NCI-H146 treated with DMSO at 0.1 percent for 48 hours (cell line): Measurements from ENCODE around the gene GPLD1.

Source experiments
- DNase-seq: peaks from one replicate; lab custom pipeline; 2025; ENCODE audit not compliant: unreplicated experiment; lab: John Stamatoyannopoulos, UW

GPLD1 gene

GRCh38 chr6:24501914-24502313 lies 12.5 kb upstream of the GPLD1 start:
- no peak for DNase-seq

- DNase-seq, result no peak
Observed at GRCh38 chr6:24501374-24501773, 12.0 kb upstream of the GPLD1 start.

- DNase-seq, result no peak
Observed at GRCh38 chr6:24500683-24501082, 11.3 kb upstream of the GPLD1 start.

GRCh38 chr6:24497254-24497970 lies 8.0 kb upstream of the GPLD1 start:
- DNase-seq, result no peak

DNA sequence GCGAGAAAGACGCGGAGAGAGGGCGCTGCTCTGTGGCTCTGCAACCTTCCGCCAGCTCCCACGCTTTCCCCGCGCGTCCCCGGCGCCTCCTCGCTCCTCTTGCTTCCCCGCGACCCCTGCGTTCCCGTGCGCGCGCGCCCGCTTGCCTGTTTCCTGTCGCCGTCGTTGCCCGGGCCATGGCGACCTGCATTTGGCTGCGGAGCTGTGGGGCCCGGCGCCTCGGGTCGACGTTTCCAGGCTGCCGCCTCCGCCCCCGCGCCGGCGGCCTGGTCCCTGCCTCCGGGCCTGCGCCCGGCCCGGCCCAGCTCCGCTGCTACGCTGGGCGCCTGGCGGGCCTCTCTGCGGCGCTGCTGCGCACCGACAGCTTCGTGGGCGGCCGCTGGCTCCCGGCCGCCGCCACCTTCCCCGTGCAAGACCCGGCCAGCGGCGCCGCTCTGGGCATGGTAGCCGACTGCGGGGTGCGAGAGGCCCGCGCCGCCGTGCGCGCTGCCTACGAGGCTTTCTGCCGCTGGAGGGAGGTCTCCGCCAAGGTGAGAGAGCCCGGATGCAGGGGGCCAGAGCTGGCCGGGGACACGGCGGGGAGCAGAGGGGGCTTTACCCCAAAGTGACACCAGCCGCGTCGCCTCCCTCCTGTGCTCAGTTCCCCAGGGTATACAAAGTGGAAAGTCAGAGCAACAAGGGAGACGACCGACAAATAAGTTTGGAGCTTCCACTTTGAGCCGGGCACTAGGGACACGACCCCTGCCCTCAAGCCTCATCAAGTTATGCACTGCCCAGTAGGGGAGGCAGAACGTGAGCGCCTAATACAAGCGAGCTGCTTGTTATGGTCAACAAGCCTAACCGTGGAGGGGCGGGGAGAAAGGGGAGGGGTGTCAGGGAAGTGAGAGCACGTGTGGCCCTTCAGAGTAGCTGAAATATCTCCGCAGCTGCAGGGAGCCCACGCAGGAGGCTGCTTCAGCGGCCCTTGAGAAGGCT lies 5.7 kb upstream of the GPLD1 start, which contains the start of gene ALDH5A1:
ALDH5A1 (plus strand) TSS at position 149 of the 975 bp plus-strand sequence; CDS start at position 177, 28 bp downstream.
- peak; percentile 53 for DNase-seq

GRCh38 chr6:24493945-24494820 lies 4.8 kb upstream of the GPLD1 start:
- DNase-seq, result no peak

DNA sequence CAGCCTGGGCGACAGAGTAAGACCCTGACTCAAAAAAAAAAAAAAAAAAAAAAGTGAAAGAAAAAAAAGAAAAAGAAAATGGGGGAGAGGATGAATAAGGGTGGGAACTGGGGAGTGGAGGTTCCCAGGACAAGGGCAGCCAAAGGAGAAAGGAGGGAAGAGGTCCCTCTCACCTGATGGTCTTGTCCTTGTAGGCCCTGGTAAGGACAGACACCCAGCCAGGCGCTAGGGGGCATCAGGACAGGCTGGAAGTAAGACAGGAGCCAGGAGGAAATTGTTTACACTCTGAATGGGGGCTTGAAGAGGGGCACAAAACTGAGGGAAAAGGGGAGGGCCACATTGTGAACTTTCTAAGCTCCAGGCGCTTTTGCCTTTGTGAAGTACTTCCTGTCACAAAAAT lies 3.1 kb upstream of the GPLD1 start:
- no peak for DNase-seq

- DNase-seq, result no peak
Observed at GRCh38 chr6:24490948-24491347, 1.6 kb upstream of the GPLD1 start.

DNA sequence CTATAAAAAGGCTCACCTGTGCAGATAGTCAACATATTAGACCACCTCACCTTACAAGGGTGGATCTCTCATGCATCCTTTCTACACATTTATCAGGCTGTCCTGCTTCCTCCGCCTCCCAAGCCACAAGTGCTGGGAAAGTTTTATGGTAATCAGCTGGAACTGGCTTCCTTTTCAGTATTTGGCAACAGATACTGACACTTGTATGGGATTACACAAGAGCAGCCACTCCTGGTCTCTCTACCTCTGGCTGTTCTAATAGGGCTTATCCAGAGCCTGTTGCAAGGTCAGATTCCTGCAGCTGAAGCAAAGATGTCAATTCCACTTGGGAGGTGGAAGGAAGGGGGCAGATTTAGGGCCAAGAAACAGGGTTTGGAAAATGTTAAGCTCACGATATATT lies 503 bp upstream of the GPLD1 start:
- no peak for DNase-seq

DNA sequence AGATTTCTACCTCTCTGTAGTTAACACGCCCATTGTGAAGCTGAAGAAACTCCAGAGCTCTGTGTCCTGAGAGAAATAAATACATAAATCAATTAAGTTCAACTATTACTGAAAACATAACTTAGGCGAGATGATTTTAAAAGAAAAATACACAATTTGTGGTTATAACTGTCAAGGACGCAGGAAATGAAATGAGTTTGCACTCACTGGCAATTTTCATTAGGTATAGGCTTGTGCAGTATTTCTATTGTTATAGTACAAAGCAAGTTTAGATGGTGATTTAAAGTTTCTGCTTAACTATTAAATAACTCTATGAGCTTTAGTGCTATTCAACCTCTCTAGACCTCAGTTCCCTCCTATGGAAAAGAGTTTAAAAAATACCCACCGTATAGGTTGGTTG lies 3.3 kb downstream of the GPLD1 start:
- no peak for DNase-seq

GRCh38 chr6:24484657-24485323 lies 4.6 kb downstream of the GPLD1 start:
- no peak for DNase-seq

DNA sequence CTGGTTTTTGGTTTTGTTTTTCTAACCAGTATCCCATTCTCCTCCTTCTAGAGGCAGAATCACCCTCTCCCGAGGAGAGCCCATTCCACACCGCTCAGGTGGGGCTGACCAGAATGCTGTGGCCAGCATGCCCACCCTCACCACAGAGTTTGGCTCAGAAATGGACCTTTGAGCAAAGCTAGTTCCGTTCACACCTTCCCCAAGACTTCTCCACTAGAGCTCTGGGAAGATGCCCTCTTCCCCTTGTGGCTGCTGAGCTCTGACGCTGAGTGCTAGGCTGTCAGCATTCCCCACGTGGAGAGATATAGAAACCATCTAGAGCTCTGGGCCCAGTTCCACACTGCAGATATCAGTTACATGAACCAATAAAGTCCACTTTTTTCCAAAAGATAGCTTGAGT lies 7.9 kb downstream of the GPLD1 start:
- DNase-seq, result no peak

DNA sequence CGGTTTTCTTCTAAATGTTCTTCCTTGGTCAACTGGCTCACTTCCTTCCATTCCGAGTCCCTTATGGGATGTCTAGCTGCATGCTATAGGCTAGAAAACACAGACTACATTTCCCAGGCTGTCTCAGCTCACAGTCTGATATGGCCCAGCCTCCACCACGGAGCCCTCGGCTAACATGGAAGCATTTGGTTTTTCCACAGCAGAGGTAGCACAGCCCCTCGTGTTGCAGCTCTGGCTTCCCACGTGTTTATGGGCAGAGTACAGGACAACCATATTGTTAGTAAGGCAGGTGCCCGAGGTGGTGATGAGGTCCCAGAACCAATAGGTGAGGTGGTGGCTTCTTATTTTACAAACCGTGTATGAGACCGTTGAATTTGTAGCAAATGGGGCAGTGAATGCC lies 8.7 kb downstream of the GPLD1 start:
- no peak for DNase-seq

DNA sequence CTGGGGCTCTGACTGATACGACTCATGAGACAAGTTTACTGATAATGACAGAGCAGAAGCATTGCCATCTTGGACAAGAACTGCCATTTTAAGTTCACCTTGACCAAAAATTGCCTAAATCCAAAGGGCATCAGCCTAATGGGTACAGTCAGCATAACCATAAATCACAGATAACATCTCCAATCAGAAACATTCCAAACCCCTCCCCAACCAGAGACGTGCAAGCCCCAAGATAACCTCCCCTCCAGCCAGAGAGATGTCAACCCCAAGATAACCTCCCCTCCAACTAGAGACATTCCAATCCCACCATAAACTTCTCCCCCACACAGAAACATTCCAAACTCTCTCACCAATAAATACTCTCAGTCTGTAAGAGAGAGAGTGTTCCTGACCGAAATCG lies 10.5 kb downstream of the GPLD1 start:
- no peak for DNase-seq

GRCh38 chr6:24477070-24477469 lies 12.3 kb downstream of the GPLD1 start:
- no peak for DNase-seq

DNA sequence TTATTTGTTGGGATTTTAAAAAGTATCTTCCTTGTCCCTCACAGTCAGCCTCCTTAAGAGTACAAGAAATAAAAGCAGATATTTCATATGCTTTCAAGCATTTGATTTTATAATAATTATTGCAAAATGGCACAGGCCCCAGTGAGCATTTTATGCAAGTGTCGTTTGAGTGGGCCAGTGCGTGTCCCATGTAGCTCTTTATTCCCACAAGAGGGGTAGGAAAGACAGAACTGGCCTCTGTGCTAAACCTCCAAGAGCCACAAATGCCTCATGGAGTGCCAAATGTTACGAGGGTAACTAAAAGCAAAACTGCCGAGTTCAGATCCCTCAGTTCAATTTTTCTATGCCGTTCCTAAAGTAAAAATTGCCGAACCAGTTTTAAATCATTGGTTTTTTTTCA lies 12.7 kb downstream of the GPLD1 start:
- DNase-seq, result no peak

DNA sequence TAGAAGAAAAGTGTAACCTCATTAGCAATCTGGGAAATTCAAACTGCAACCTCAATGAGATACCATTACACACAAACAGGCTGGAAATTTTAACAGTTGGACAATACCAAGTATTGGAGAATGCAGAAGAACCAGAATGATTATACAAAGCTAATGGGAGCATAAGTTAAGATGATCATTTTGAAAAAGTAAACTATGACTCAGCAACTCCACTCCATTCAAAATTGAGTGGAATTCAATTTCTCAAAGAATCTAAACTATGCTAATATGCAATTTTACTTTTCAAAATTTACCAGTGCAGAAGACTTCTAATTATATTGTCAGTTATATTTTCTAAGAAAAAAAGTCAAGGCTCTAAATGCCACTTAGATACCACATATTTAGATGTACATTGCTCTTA lies 17.2 kb downstream of the GPLD1 start:
- no peak for DNase-seq

DNA sequence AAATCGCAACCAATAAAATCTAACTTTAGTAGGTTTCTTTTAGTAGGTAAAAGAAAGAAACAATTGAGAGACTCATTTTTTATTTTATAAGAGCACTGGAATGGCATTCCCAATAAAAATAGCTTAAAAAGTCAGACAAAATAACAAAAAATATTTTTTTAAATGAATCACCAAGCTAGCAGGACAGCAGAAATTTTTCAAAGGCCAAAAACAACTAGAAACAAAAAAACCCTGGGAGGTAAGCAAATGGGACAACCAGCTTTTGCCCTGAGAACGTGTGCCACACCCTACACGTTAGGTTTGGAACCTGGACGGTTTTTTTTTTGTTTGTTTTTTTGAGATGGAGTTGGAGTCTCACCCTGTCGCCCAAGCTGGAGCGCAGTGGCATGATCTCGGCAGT lies 19.6 kb downstream of the GPLD1 start:
- no peak for DNase-seq

DNA sequence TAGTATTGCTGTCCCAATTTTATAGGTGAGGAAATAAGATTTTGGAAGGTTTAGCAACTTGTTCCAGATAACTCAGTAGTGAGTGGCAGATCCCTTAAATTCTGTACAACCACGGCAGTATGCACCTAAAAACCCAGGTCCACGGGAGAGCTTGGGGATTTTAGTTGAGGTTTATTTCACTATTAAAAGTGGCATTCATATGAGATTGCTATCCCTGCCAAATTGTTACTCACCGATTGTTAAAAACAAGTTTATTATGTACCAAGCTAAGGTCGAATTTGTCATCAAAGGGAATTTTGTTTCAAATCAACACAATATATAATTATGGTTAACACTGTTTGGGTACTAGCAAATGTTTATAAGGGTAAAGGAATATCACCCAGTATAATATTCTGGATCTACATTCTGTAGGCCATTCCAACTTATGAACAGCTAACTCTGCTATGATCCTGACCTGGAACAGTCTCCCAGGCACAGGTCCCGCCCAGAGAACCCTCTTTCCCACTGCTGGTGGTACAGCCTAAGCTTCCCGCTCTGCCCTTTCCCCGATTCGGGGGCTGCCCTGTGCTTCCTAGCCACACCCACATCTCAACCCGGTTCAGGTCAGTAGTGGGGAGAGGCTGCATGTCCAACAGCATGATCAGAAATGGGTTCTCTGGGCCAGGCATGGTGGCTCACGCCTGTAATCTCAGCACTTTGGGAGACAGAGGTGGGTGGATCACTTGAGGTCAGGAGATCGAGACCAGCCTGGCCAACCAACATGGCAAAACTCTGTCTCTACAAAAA lies 24.9 kb downstream of the GPLD1 start:
- DNase-seq, result no peak

GRCh38 chr6:24460966-24461365 lies 28.4 kb downstream of the GPLD1 start:
- no peak for DNase-seq
